Endodermal cell (in vitro differentiated cells): ENCODE measurements around the gene MYCBPAP. TPM values are rescaled to one million over a fixed set of nuclear protein-coding genes. Genes with fewer than 3 reads are reported as not detected.
"Not testable (repeated sequence)": the region's sequence is repeated elsewhere in the genome, so short reads cannot be mapped to it uniquely, and the experiment has no call there.

Experiments used
- DNase-seq: peaks from one replicate; pipeline ENCODE4 v3.0.0-alpha.2; 2017
- H3K27ac ChIP-seq: 2 replicates; pipeline ENCODE4 v1.5.1; 2013; ENCODE audit warnings: mild to moderate bottlenecking, low read depth, low read length, moderate library complexity
- H3K27me3 ChIP-seq: 2 replicates; pipeline ENCODE4 v1.6.1; 2013; ENCODE audit warnings: mild to moderate bottlenecking, low read length, moderate library complexity; ENCODE audit not compliant: insufficient read depth, control insufficient read depth, poor library complexity, severe bottlenecking
- H3K36me3 ChIP-seq: 2 replicates; pipeline ENCODE4 v1.7.0; 2013; ENCODE audit warnings: mild to moderate bottlenecking, low read length, moderate library complexity; ENCODE audit not compliant: control insufficient read depth, insufficient read depth
- H3K4me1 ChIP-seq: one replicate; pipeline ENCODE4 v1.7.0; 2013; ENCODE audit warnings: low read length; ENCODE audit not compliant: control insufficient read depth, insufficient read depth
- H3K4me3 ChIP-seq: 2 replicates; pipeline ENCODE4 v1.5.1; 2013; ENCODE audit warnings: mild to moderate bottlenecking, low read length, moderate library complexity
- H3K9ac ChIP-seq: 2 replicates; pipeline ENCODE4 v1.6.1; 2013; ENCODE audit warnings: mild to moderate bottlenecking, low read length, moderate library complexity; ENCODE audit not compliant: poor library complexity, severe bottlenecking; ENCODE audit errors: extremely low read depth
- H3K9me3 ChIP-seq: 2 replicates; pipeline ENCODE4 v1.6.1; 2013; ENCODE audit warnings: mild to moderate bottlenecking, low read length, moderate library complexity; ENCODE audit not compliant: control insufficient read depth
- H3K27ac Mint-ChIP-seq: 2 replicates; pipeline ENCODE4 v1.8.0; 2020; ENCODE audit warnings: mixed read lengths
- H3K27me3 Mint-ChIP-seq: 2 replicates; pipeline ENCODE4 v1.8.0; 2021; ENCODE audit warnings: mild to moderate bottlenecking, mixed read lengths; ENCODE audit not compliant: insufficient read depth
- H3K36me3 Mint-ChIP-seq: 2 replicates; pipeline ENCODE4 v1.8.0; 2020; ENCODE audit warnings: low read depth, mixed read lengths
- H3K4me1 Mint-ChIP-seq: 2 replicates; pipeline ENCODE4 v1.8.0; 2020; ENCODE audit warnings: mixed read lengths
- H3K4me3 Mint-ChIP-seq: 2 replicates; pipeline ENCODE4 v1.8.0; 2020; ENCODE audit warnings: mild to moderate bottlenecking, moderate library complexity, mixed read lengths
- H3K9me3 Mint-ChIP-seq: 2 replicates; pipeline ENCODE4 v1.8.0; 2020; ENCODE audit warnings: mild to moderate bottlenecking, mixed read lengths
- WGBS, 2 experiments: methylation state at CpG; one replicate each; pipeline versions ENCODE4 v1.1.5 to v1.1.7; 2013; ENCODE audit warnings: missing lambda C conversion rate in 2 of 2, mixed read lengths in 1 of 2; ENCODE audit not compliant: insufficient coverage in 1 of 2, insufficient read length in 1 of 2; 5-methylcytosine and 5-hydroxymethylcytosine counted together
- total RNA-seq, 2 donors: library from RNA; stranded (reverse); fragmentation: NEBNext Ultra II Directional in 1 of 2; extraction: Animal tissue kit (Norgen Biotek cat#: 25700) in 1 of 2; gene quantifications; 2 replicates in 1 of 2; 3 replicates in 1 of 2; pipeline ENCODE4 v1.2.1, GENCODE V29; 2021
- TF ChIP-seq, protein P1 (sequence below): fragments of 200-600 bp; sonication (generic); conservative IDR thresholded peaks from 2 replicates; pipeline ENCODE4 v1.5.0; 2021; ENCODE audit warnings: antibody characterized with exemption, mild to moderate bottlenecking

Gene MYCBPAP
- total RNA-seq, 2 donors from 2014 or later, result 3.5 to 7.1 TPM

- H3K27ac Mint-ChIP-seq, result no peak overlapping the region
- no peak overlapping the region for H3K27ac ChIP-seq
- H3K9me3 Mint-ChIP-seq, result no peaks in the 10 kb centered on the region
- no peak for DNase-seq
- H3K4me1 Mint-ChIP-seq, result peaks cover 12% of the 10 kb centered on the region
- H3K4me3 Mint-ChIP-seq, result no peak overlapping the region
- peaks cover 34% of the 10 kb centered on the region for H3K27me3 Mint-ChIP-seq
- no peaks in the 10 kb centered on the region for H3K36me3 ChIP-seq
- TF ChIP-seq, protein P1, sequence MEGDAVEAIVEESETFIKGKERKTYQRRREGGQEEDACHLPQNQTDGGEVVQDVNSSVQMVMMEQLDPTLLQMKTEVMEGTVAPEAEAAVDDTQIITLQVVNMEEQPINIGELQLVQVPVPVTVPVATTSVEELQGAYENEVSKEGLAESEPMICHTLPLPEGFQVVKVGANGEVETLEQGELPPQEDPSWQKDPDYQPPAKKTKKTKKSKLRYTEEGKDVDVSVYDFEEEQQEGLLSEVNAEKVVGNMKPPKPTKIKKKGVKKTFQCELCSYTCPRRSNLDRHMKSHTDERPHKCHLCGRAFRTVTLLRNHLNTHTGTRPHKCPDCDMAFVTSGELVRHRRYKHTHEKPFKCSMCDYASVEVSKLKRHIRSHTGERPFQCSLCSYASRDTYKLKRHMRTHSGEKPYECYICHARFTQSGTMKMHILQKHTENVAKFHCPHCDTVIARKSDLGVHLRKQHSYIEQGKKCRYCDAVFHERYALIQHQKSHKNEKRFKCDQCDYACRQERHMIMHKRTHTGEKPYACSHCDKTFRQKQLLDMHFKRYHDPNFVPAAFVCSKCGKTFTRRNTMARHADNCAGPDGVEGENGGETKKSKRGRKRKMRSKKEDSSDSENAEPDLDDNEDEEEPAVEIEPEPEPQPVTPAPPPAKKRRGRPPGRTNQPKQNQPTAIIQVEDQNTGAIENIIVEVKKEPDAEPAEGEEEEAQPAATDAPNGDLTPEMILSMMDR, result no peak
- no peaks in the 10 kb centered on the region for H3K27me3 ChIP-seq
- H3K9ac ChIP-seq, result no peak overlapping the region
- 75 to 91% methylated on average over 3 to 6 of the region's 6 CpGs for WGBS, 2 experiments
- H3K36me3 Mint-ChIP-seq, result peaks cover 27% of the 10 kb centered on the region
- H3K4me1 ChIP-seq, result no peaks in the 10 kb centered on the region
- H3K9me3 ChIP-seq, result no peaks in the 10 kb centered on the region
- H3K4me3 ChIP-seq, result no peak overlapping the region
These were observed 33.7 kb upstream of the MYCBPAP start for GRCh38 chr17:50474523-50474922.

DNA sequence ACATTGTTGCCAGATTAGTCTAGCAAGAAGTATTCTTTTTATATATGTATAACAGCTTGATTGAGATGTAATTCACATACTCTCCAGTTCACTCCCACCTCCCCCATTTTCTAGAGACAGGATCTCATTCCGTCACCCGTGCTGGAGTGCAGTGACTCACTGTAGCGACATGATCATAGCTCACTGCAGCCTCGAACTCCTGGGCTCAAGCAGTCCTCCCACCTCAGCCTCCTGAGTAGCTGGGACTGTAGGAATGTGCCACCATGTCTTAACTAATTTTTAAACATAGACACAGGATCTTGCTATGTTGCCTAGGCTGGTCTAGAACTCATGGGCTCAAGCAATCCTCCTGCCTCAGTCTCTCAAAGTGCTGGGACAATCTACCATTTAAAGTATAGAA lies 32.9 kb upstream of the MYCBPAP start:
- Mint-ChIP-seq H3K4me1 (peaks cover 14% of the 10 kb centered on the region), H3K27ac (no peak overlapping the region), H3K27me3 (peaks cover 26% of the 10 kb centered on the region), H3K36me3 (peaks cover 29% of the 10 kb centered on the region), H3K4me3 (peak overlapping the region; percentile 28), H3K9me3 (no peaks in the 10 kb centered on the region)
- TF ChIP-seq, protein P1, result no peak
- WGBS, 2 experiments, result 85 to 88% methylated on average over 4 of the region's 4 CpGs
- H3K9ac ChIP-seq, result no peak overlapping the region
- H3K36me3 ChIP-seq, result no peaks in the 10 kb centered on the region
- DNase-seq, result no peak
- no peaks in the 10 kb centered on the region for H3K4me1 ChIP-seq
- H3K4me3 ChIP-seq, result no peak overlapping the region
- no peak overlapping the region for H3K27ac ChIP-seq
- H3K27me3 ChIP-seq, result no peaks in the 10 kb centered on the region
- no peaks in the 10 kb centered on the region for H3K9me3 ChIP-seq

DNA sequence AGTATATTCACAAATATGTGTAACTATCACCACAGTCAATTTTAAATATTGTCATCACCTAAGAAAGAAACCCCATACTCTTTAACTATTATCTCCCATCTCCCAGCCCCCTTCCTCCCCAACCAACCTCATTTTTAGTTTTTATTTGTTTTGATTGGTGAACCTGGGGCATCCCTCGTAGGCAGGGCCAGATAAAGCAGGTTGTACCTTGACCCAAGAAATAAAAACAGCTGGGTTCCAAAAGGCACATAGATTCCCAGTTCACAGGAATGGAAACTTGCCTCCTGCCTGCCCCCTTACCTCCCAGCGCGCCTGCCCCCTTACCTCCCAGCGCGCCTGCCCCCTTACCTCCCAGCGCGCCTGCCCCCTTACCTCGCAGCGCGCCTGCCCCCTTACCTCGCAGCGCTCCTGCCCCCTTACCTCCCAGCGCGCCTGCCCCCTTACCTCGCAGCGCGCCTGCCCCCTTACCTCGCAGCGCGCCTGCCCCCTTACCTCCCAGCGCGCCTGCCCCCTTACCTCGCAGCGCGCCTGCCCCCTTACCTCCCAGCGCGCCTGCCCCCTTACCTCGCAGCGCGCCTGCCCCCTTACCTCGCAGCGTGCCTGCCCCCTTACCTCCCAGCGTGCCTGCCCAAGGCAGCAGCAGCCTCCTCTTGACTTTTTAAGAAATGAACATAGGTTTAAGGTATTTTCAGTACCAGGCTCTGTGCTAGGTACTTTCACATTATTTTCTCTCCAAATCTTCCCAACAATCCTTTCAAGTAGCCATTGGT lies 32.3 kb upstream of the MYCBPAP start:
- not testable (repeated sequence) for H3K36me3 ChIP-seq, H3K9ac ChIP-seq, H3K4me3 ChIP-seq, H3K9me3 ChIP-seq, H3K4me1 ChIP-seq, H3K27me3 ChIP-seq, DNase-seq, H3K27ac Mint-ChIP-seq, H3K27ac ChIP-seq, H3K9me3 Mint-ChIP-seq
- H3K27me3 Mint-ChIP-seq, result peaks cover 21% of the 10 kb centered on the region
- 42 to 49% methylated on average over 3 to 13 of the region's 33 CpGs for WGBS, 2 experiments
- peaks cover 14% of the 10 kb centered on the region for H3K4me1 Mint-ChIP-seq
- H3K4me3 Mint-ChIP-seq, result peak overlapping the region; percentile 28
- peaks cover 29% of the 10 kb centered on the region for H3K36me3 Mint-ChIP-seq
